GM19099 (cell line): ENCODE results near the gene FASN.

Experiments used
- POLR2A ChIP-seq: IDR thresholded peaks from 3 replicates; pipeline ENCODE4 v1.6.1; 2011; ENCODE audit warnings: low read depth; ENCODE audit not compliant: insufficient read length; ENCODE audit errors: extremely low read depth

Gene FASN

DNA sequence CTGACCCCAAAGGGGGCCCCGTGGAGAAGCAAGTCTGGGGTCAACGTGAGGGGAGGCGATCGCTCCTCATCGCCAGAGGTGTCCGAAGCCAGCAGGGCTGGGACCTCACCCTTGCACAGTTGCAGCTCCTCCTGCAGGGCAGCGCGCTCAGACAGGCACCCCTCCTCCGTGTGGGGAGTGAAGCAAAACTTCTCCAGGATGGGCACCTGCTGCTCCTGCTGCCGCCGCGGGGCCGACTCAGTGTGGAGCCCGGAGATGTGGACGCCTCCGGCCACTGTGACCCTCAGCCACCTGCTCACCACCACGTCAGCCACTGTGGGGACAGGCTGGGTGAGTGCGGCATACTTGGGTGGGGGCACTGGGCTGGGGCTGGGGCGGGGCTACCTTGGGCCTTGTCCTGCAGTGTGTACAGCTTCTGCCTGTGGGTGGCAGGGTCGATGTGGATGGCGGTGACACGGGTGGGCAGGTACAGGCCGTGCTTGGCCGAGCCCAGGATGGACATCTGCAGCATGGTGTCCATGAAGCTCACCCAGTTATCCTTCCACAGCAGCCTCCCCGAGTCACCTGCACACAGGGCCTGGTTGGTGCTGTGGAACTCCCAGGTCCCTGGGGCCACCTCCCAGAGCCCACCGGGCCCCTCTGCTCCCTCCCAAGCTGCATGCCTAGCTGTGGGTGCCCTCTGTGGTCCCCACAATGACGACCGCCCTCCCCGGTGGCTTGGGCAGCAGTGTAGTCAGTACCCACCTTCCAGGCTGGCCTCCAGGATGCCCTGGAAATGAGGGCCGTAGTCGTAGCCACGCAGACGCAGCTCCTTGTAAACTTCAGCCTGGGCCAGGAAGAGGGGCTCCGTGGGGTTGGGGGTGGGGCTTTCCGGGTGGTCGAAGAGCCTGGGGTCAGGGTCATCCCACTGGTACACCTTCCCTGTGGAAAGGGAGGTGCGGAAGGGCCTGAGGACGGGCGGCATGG, 10.8 kb downstream of the FASN start:
- TF ChIP-seq POLR2A, result no peak

- no peak for TF ChIP-seq POLR2A
Measured at GRCh38 chr17:82085931-82086764, 11.9 kb downstream of the FASN start.

- no peak for TF ChIP-seq POLR2A
Measured at GRCh38 chr17:82085031-82085861, 12.8 kb downstream of the FASN start.

- no peak for TF ChIP-seq POLR2A
Measured at GRCh38 chr17:82084373-82085030, 13.5 kb downstream of the FASN start.

DNA sequence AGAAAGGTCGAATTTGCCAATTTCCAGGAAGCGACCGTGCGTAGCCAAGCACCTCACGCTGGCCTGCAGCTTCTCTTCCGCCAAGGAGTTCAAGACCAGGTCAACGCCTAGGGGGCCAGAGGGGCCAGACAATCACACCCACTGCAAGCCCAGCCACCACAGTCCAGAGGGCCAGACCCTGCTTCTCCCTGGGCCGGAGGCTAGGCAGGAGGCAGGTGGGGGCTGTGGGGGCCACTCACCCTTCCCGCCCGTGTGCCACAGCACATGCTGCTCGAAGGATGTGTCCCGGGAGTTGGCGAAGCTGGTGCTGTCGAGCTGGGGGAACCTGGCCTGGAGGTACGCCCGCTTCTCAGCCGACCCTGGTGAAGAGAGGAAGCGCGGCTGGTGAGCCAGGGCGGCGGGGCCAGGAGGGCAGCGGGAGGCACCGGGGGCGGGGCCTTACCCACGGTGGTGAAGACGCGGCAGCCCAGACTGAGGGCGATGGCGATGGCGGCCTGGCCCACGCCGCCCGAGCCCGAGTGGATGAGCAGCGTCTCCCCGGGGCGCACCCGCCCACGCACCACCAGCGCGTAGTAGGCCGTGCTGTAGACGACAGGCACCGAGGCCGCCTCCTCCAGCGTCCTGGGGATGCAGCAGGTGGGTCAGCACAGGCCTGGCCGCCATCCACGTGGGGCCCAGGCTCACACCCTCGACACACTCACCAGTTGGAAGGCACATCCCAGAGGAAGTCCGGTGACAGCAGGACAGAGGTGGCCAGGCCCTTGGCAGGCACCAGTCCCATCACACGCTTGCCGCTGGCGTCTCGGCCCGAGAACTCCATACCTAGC, 14.3 kb downstream of the FASN start:
- no peak for TF ChIP-seq POLR2A

GRCh38 chr17:82083009-82083408, 15.0 kb downstream of the FASN start:
- no peak for TF ChIP-seq POLR2A

DNA sequence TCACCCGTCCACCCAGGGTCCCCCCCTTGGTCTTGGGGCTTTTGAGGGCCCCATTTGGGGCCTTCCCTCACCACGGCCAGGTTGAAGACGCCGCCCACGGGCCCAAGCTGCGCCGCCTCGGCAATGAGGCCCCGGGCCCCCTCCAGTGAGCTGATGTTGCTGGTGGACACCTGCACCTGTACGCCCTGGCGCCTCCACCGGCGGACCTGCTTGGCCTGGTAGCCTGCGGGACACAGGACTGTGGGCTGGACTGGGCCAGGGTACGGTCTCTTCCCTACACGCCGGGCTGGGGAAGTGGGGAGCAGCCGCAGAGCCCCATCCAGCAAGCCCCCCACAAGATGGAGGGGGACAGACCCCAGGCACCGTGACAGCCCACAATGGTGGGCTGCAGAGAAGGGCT, 15.6 kb downstream of the FASN start:
- TF ChIP-seq POLR2A, result no peak

GRCh38 chr17:82081966-82082365, 16.1 kb downstream of the FASN start:
- TF ChIP-seq POLR2A, result no peak

GRCh38 chr17:82081546-82081945, 16.5 kb downstream of the FASN start:
- no peak for TF ChIP-seq POLR2A

GRCh38 chr17:82080789-82081464, 17.1 kb downstream of the FASN start:
- no peak for TF ChIP-seq POLR2A

DNA sequence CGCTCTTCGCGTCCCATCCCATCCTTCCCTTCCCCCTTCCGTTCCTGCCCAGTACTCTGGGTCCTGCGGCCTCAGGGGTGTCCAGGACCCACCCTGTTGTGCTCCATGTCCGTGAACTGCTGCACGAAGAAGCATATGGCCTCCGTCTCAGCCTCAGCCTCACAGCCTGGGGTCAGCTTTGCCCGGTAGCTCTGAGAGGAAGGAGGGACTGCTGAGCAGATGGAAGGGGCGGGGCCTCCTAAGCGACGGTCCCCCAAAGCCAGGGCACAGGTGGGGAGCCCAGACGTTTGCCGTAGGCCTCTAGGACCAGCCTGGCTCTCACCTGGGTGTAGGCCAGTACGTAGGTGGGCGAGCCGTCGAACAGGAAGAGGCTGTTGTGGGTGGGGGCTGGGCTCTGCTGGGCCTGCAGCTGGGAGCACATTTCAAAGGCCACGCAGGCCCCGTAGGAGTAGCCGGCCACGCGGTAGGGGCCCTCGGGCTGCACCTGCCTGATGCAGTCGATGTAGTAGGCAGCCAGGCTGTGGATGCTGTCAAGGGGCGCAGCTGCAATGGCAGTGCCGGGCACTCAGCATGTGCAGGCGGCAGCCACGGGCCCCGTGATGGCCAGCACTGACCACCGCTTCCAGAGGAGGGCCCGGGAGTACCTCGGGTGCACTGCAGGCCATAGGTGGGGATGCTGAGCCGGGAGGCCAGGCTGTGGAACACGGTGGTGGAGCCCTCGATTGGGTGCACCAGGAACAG, 17.8 kb downstream of the FASN start:
- TF ChIP-seq POLR2A, result no peak

DNA sequence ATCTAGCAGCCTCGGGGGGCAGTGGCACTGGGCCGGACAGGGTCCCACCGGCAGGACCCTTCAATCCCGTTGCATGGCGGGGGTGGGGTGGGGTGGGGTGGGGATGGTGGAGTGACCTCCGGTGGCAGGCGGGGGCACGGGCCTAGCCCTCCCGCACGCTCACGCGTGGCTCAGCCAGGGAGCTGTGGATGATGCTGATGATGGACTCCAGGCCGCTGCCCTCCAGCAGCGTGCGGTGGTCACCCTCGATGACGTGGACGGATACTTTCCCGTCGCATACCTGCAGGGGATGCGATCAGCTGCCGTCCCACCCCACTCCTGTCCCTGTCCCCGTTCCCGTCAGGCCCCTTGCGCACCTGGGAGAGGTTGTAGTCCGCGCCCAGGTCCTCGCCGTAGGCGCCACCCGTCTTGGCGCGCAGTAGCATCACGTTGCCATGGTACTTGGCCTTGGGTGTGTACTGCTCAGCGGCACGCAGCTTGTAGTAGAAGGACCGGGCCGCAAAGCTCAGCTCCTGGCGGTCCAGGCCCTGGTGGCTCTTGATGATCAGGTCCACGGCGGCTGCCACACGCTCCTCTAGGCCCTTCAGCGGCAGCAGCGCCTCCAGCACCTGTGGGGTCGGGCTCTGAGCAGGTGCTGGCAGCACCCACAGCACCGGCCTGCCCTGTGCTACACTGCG, 18.9 kb downstream of the FASN start:
- TF ChIP-seq POLR2A, result no peak

DNA sequence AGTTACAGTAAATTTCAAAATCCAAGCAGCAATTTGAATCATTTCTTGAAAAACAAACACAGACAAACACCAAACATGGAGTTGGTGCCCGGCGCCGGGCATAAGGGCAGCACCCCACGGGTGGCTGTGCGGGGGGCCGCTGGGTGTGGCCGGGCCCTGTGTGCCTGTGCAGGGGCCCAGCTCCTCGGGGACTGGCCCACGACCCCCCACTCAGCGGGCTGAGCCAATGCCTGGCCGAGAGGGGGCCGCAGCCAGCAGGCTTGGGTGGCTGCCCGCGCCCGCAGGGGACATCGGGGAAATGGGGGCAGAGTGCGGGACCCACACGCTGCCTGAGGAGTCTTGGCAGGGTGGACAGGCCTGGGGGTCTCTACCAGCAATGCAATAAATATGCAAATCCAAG, 19.6 kb downstream of the FASN start:
- TF ChIP-seq POLR2A, result no peak
